GM21423 (cell line): ENCODE data around the gene HOPX.
"Not testable (repeated sequence)": the region's sequence is repeated elsewhere in the genome, so short reads cannot be mapped to it uniquely, and the experiment has no call there.

Experiments
- ATAC-seq: cut with Tn5 transposase; IDR thresholded peaks from one replicate; pipeline ENCODE4 v1.9.1; 2021; ENCODE audit warnings: mild to moderate bottlenecking, moderate library complexity; ENCODE audit not compliant: unreplicated experiment

Gene HOPX

GRCh38 chr4:56689201-56689969 is 8.3 kb upstream of the HOPX start:
- ATAC-seq: no peak

- ATAC-seq: no peak
These were observed 7.1 kb upstream of the HOPX start for GRCh38 chr4:56688094-56688647.

- no peak for ATAC-seq
These were observed 5.6 kb upstream of the HOPX start for GRCh38 chr4:56686537-56687231.

GRCh38 chr4:56684320-56685050 is 3.4 kb upstream of the HOPX start:
- ATAC-seq: no peak

- no peak for ATAC-seq
These were observed 2.4 kb upstream of the HOPX start for GRCh38 chr4:56683455-56683854.

- no peak for ATAC-seq
These were observed 893 bp upstream of the HOPX start for GRCh38 chr4:56681853-56682525.

GRCh38 chr4:56680266-56680665 is 830 bp downstream of the HOPX start:
- ATAC-seq: no peak

- ATAC-seq: no peak
These were observed 3.4 kb downstream of the HOPX start for GRCh38 chr4:56677711-56678110.

GRCh38 chr4:56674984-56675383 is 6.1 kb downstream of the HOPX start:
- no peak for ATAC-seq

GRCh38 chr4:56671860-56672259 is 9.2 kb downstream of the HOPX start:
- ATAC-seq: no peak

- no peak for ATAC-seq
These were observed 9.7 kb downstream of the HOPX start for GRCh38 chr4:56671373-56671772.

GRCh38 chr4:56668267-56668666 is 12.8 kb downstream of the HOPX start:
- no peak for ATAC-seq

GRCh38 chr4:56667396-56667795 is 13.7 kb downstream of the HOPX start:
- not testable (repeated sequence) for ATAC-seq

GRCh38 chr4:56666279-56666678 is 14.8 kb downstream of the HOPX start:
- no peak for ATAC-seq

GRCh38 chr4:56665781-56666180 is 15.3 kb downstream of the HOPX start:
- no peak for ATAC-seq

- ATAC-seq: no peak
These were observed 18.2 kb downstream of the HOPX start for GRCh38 chr4:56662782-56663468.

- ATAC-seq: no peak
These were observed 21.1 kb downstream of the HOPX start for GRCh38 chr4:56659946-56660345.

GRCh38 chr4:56658528-56658927 is 22.6 kb downstream of the HOPX start:
- no peak for ATAC-seq

GRCh38 chr4:56657818-56658217 is 23.3 kb downstream of the HOPX start:
- ATAC-seq: no peak

- no peak for ATAC-seq
These were observed 24.0 kb downstream of the HOPX start for GRCh38 chr4:56657128-56657527.

GRCh38 chr4:56656346-56656643 is 24.8 kb downstream of the HOPX start:
- ATAC-seq: no peak
